Kidney (tissue), 14 donors: ENCODE results near the gene NDNF. TPM values are rescaled to one million over a fixed set of nuclear protein-coding genes. Genes with fewer than 3 reads are reported as not detected.

Experiments used
- DNase-seq, 5 donors: peaks; one replicate each; pipeline ENCODE4 v3.0.0-alpha.2; 2013 to 2020
- FAIRE-seq: peaks from 2 replicates; lab custom pipeline; 2012; peaks lifted over from hg19 to GRCh38; lab: Jason Lieb, UNC
- H3K27ac ChIP-seq, 2 donors: one replicate each; pipeline ENCODE4 v1.7.0; 2013; ENCODE audit warnings: low read depth in 2 of 2, low read length in 2 of 2, inconsistent platforms in 1 of 2
- H3K27me3 ChIP-seq: one replicate; pipeline ENCODE4 v1.7.1; 2013; ENCODE audit warnings: low read length, inconsistent platforms; ENCODE audit not compliant: control insufficient read depth, insufficient read depth
- H3K36me3 ChIP-seq, 3 donors: one replicate each; pipeline versions ENCODE4 v1.7.0 to v1.7.1; 2013; ENCODE audit warnings: low read length in 3 of 3, control low read depth in 1 of 3, inconsistent platforms in 1 of 3; ENCODE audit not compliant: insufficient read depth in 3 of 3, control insufficient read depth in 2 of 3
- H3K4me1 ChIP-seq, 3 donors: one replicate each; pipeline versions ENCODE4 v1.7.0 to v1.7.1; 2013; ENCODE audit warnings: low read length in 3 of 3, inconsistent platforms in 1 of 3, low read depth in 1 of 3; ENCODE audit not compliant: control insufficient read depth in 2 of 3, insufficient read depth in 2 of 3
- H3K4me3 ChIP-seq, 3 donors: one replicate each; pipeline versions ENCODE4 v1.7.0 to v1.8.1; 2013; ENCODE audit warnings: low read length in 3 of 3, control low read depth in 1 of 3, inconsistent platforms in 1 of 3
- H3K9ac ChIP-seq, 3 donors: one replicate each; pipeline versions ENCODE4 v1.7.0 to v1.7.1; 2013; ENCODE audit warnings: low read length in 3 of 3, control low read depth in 1 of 3, inconsistent platforms in 1 of 3
- H3K9me3 ChIP-seq, 3 donors: one replicate each; pipeline versions ENCODE4 v1.7.0 to v1.7.1; 2013; ENCODE audit warnings: low read length in 3 of 3, control low read depth in 1 of 3, inconsistent platforms in 1 of 3; ENCODE audit not compliant: control insufficient read depth in 2 of 3, insufficient read depth in 1 of 3
- intact Hi-C: fragments of 100-400 bp; cut with DNase I; formaldehyde crosslinking; loops from one replicate; pipeline ENCODE4 v1.11.1; 2022
- polyA plus RNA-seq: library from polyadenylated mRNA; stranded (reverse); fragments of 350-450 nt; fragmentation: Illumina TruSeq; extraction: RNeasy Lipid Tissue Mini Kit (QIAGEN cat#74804); gene quantifications from one replicate; pipeline ENCODE4 v1.2.3, GENCODE V29; 2014; ENCODE audit warnings: low read depth, low replicate concordance; ENCODE audit not compliant: insufficient read depth
- total RNA-seq: library from RNA; stranded (reverse); fragmentation: NEBNext Ultra II Directional; extraction: Animal tissue kit (Norgen Biotek cat#: 25700); gene quantifications from one replicate; pipeline ENCODE4 v1.2.1, GENCODE V29; 2021
- TF ChIP-seq, protein P1 (sequence below): IDR thresholded peaks from 3 replicates; pipeline ENCODE4 v1.5.1; 2012; ENCODE audit warnings: mild to moderate bottlenecking, moderate library complexity, borderline replicate concordance; ENCODE audit not compliant: insufficient read depth; ENCODE audit errors: extremely low read depth
- donor health status: control.
- donor health status: control.
- donor health status: control.
- donor health status: control.
- donor health status: control.
- donor health status: DM: yes; HTN: yes; CAD: no.
- donor health status: Normal renal cell carcinoma (clear cell type).

The NDNF gene
- total and polyA plus RNA-seq, 2 donors from 2014 or later, result 1.6 to 14.7 TPM

DNA sequence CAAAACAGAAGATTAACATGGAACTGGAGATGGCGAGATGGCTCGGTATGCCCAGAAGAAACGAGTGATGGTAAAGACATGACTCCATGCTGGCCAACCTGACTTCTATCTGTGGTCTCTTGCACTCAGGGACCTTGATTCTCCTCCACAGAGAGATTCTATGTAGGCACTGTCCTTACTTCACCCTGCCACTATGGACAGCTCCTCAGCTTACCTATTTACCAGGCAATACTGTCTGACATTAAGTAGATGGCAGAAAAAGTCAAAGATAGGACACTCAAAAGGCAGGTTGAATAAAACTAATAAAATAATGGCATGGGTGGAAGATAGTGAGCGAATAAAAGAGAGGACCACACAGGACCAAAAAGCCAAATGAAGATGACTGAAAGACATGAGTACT is 35.2 kb upstream of the NDNF start:
- no peak overlapping the region for H3K9ac ChIP-seq
- no peaks in the 10 kb centered on the region for H3K4me1 ChIP-seq
- intact Hi-C loops, result no loop called here
- DNase-seq, result no peak
- no peaks in the 10 kb centered on the region for H3K36me3 ChIP-seq
- H3K27me3 ChIP-seq, result no peaks in the 10 kb centered on the region
- H3K9me3 ChIP-seq, result no peaks in the 10 kb centered on the region
- no peak for FAIRE-seq
- no peak overlapping the region for H3K4me3 ChIP-seq
- TF ChIP-seq, protein P1, sequence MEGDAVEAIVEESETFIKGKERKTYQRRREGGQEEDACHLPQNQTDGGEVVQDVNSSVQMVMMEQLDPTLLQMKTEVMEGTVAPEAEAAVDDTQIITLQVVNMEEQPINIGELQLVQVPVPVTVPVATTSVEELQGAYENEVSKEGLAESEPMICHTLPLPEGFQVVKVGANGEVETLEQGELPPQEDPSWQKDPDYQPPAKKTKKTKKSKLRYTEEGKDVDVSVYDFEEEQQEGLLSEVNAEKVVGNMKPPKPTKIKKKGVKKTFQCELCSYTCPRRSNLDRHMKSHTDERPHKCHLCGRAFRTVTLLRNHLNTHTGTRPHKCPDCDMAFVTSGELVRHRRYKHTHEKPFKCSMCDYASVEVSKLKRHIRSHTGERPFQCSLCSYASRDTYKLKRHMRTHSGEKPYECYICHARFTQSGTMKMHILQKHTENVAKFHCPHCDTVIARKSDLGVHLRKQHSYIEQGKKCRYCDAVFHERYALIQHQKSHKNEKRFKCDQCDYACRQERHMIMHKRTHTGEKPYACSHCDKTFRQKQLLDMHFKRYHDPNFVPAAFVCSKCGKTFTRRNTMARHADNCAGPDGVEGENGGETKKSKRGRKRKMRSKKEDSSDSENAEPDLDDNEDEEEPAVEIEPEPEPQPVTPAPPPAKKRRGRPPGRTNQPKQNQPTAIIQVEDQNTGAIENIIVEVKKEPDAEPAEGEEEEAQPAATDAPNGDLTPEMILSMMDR, result no peak
- no peak overlapping the region for H3K27ac ChIP-seq

DNA sequence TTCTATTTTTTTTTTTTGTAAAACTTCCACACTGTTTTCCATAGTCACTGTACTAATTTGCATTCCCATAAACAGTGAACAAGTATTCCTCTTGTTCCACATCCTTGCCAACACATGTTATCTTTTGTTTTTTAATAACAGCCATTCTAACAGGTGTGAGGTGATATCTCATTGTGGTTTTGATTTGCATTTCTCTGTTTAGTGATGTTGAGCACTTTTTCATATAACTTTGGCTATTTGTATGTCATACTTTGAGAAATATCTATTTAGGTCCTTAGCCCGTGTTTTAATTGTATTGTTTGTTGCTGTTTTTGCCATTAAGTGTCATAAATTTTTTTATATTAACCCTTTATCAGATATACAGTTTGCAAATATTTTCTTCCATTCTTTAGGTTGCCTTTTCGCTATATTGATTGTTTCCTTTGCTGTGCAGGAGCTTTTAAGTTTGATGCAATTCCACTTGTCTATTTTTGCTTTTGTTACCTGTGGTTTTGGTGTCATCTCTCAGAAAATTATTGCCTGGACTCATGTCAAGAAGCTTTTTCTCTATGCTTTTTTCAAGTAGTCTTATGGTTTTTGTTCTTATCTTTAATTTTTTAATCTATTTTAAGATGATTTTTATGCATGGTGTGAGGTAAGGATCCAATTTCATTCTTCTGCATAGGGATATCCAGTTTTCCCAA is 27.9 kb upstream of the NDNF start:
- Histone ChIP-seq H3K36me3 (no peaks in the 10 kb centered on the region), H3K27ac (no peak overlapping the region), H3K9me3 (no peaks in the 10 kb centered on the region), H3K4me1 (no peaks in the 10 kb centered on the region), H3K4me3 (no peak overlapping the region), H3K9ac (no peak overlapping the region), H3K27me3 (no peaks in the 10 kb centered on the region)
- no peak for FAIRE-seq
- DNase-seq, result no peak
- TF ChIP-seq, protein P1, result no peak
- intact Hi-C loops, result loop anchor here (5.0 kb wide), 1 partner anchor 943 kb away; no protein-coding TSS in a partner anchor

DNA sequence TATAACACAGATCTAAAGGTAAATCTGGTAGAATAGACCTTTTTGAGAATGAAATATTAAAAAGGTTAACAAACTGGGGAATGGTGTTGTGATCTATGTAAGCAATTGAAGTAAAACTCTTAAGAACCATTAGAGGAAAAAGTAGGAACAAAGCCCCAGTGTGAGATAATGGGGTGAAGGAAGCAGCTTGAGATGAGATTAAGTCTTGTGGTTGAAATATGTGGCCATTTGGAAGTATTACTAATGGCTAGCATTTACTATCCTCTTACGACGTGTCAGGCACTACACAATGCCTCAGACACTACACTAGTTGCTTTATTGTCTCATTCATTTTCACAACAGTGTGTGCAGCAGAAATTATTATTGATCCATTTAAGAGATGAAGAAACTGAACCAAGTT is 25.9 kb upstream of the NDNF start:
- H3K4me1 ChIP-seq, result no peaks in the 10 kb centered on the region
- peak; percentile 27 for FAIRE-seq
- no peak overlapping the region for H3K4me3 ChIP-seq
- intact Hi-C loops, result no loop called here
- H3K9me3 ChIP-seq, result no peaks in the 10 kb centered on the region
- no peak overlapping the region for H3K27ac ChIP-seq
- H3K27me3 ChIP-seq, result no peaks in the 10 kb centered on the region
- no peak for DNase-seq
- no peaks in the 10 kb centered on the region for H3K36me3 ChIP-seq
- TF ChIP-seq, protein P1, result no peak
- H3K9ac ChIP-seq, result no peak overlapping the region
